HCT116 (cell line): ENCODE results near the gene PATL2. TPM values are rescaled to one million over a fixed set of nuclear protein-coding genes. Genes with fewer than 3 reads are reported as not detected.
"Not testable (repeated sequence)": the region's sequence is repeated elsewhere in the genome, so short reads cannot be mapped to it uniquely, and the experiment has no call there.

Experiments used
- ATAC-seq: fragments of 200-7000 bp; cut with Tn5 transposase; 2 replicates; pipeline ENCODE4 v1.9.1; 2020; ENCODE audit warnings: mild to moderate bottlenecking, moderate library complexity
- BruUV-seq: library from RNA; stranded (reverse); fragments of 400-500 nt; replicated peaks from 2 replicates; lab custom pipeline; 2021; lab: Mats Ljungman, UMichigan
- CTCF ChIA-PET: fragments of 300-600 bp; sonication (Branson Sonifier 250); formaldehyde crosslinking; loops from one replicate; lab custom pipeline; 2021; ENCODE audit warnings: antibody characterized with exemption; lab: Charles Lee
- POLR2A ChIA-PET: fragments of 300-600, 350-600 bp; sonication (Branson Sonifier 250); formaldehyde crosslinking; loops from one replicate; lab custom pipeline; 2021; ENCODE audit warnings: antibody characterized with exemption; lab: Charles Lee
- RAD21 ChIA-PET, 2 experiments: fragments of 300-600 bp; sonication (Branson Sonifier 250); formaldehyde crosslinking; loops; one replicate each; lab custom pipeline; 2023; ENCODE audit warnings: low total read pairs in 2 of 2; ENCODE audit not compliant: uncharacterized antibody in 2 of 2, unreplicated experiment in 2 of 2, low non-redundant PET in 1 of 2; lab: Charles Lee
- DNase-seq: peaks from one replicate; pipeline ENCODE4 v3.0.0-alpha.2; 2010; ENCODE audit warnings: low read depth, low spot score
- H2AFZ ChIP-seq: fragments of 200-600 bp; shearing (Covaris generic), sonication (generic); 2 replicates; pipeline ENCODE4 v1.6.1; 2017; ENCODE audit warnings: low read depth, mixed run types, mixed read lengths, antibody characterized with exemption, low read length; ENCODE audit not compliant: poor library complexity, severe bottlenecking
- H3K27ac ChIP-seq: 2 replicates; pipeline ENCODE4 v1.5.1; 2012; ENCODE audit warnings: low read depth, low read length
- H3K27me3 ChIP-seq: fragments of 200-600 bp; sonication (generic); 2 replicates; pipeline ENCODE4 v1.6.1; 2016; ENCODE audit warnings: mixed run types, low read length, mixed read lengths; ENCODE audit not compliant: insufficient read depth
- H3K36me3 ChIP-seq, 2 experiments: fragments of 200-500 bp in 1 of 2; fragments of 200-600 bp in 1 of 2; sonication (Bioruptor generic) in 1 of 2; sonication (generic) in 1 of 2; 2 replicates each; pipeline versions ENCODE4 v1.5.1 to v1.6.1; 2014 to 2016; ENCODE audit warnings: low read length in 2 of 2, inconsistent platforms in 1 of 2, mixed read lengths in 1 of 2, mixed run types in 1 of 2; ENCODE audit not compliant: insufficient read depth in 2 of 2, control insufficient read depth in 1 of 2
- H3K4me1 ChIP-seq, 2 experiments: fragments of 200-600 bp in 1 of 2; sonication (generic) in 1 of 2; 2 replicates each; pipeline versions ENCODE4 v1.5.1 to v1.6.1; 2012 to 2017; ENCODE audit warnings: low read length in 2 of 2, inconsistent platforms in 1 of 2, mild to moderate bottlenecking in 1 of 2, mixed read lengths in 1 of 2, mixed run types in 1 of 2, moderate library complexity in 1 of 2; ENCODE audit not compliant: insufficient read depth in 2 of 2, control insufficient read depth in 1 of 2
- H3K4me2 ChIP-seq: fragments of 200-600 bp; sonication (generic); 2 replicates; pipeline ENCODE4 v1.6.1; 2017; ENCODE audit warnings: mixed run types, low read length, mixed read lengths
- H3K4me3 ChIP-seq, 2 experiments: fragments of 200-600 bp in 1 of 2; sonication (generic) in 1 of 2; replicated peaks in 1 of 2; 2 replicates each; pipeline ENCODE4 v1.5.1; 2011 to 2016; ENCODE audit warnings: low read length in 2 of 2, control low read depth in 1 of 2, low read depth in 1 of 2, mild to moderate bottlenecking in 1 of 2, mixed read lengths in 1 of 2, mixed run types in 1 of 2
- H3K79me2 ChIP-seq: fragments of 200-600 bp; sonication (generic); 2 replicates; pipeline ENCODE4 v1.6.1; 2017; ENCODE audit warnings: mild to moderate bottlenecking, mixed run types, low read length, moderate library complexity, mixed read lengths; ENCODE audit not compliant: insufficient read depth
- H3K9ac ChIP-seq: fragments of 200-600 bp; sonication (generic); 2 replicates; pipeline ENCODE4 v1.6.1; 2016; ENCODE audit warnings: low read length, mixed read lengths
- H3K9me2 ChIP-seq: fragments of 200-600 bp; sonication (generic), shearing (Covaris generic); 2 replicates; pipeline ENCODE4 v1.6.1; 2017; ENCODE audit warnings: mixed run types, mild to moderate bottlenecking, moderate library complexity; ENCODE audit not compliant: insufficient read depth
- H3K9me3 ChIP-seq, 2 experiments: fragments of 200-500 bp in 1 of 2; fragments of 200-600 bp in 1 of 2; sonication (Bioruptor generic) in 1 of 2; sonication (generic) in 1 of 2; 2 replicates each; pipeline ENCODE4 v1.6.1; 2014 to 2017; ENCODE audit warnings: low read length in 2 of 2, mixed read lengths in 2 of 2, inconsistent platforms in 1 of 2, low read depth in 1 of 2, mild to moderate bottlenecking in 1 of 2, mixed run types in 1 of 2, moderate library complexity in 1 of 2; ENCODE audit not compliant: control insufficient read depth in 1 of 2, insufficient read depth in 1 of 2
- H4K20me1 ChIP-seq: fragments of 200-600 bp; sonication (generic), shearing (Covaris generic); 2 replicates; pipeline ENCODE4 v1.6.1; 2017; ENCODE audit warnings: mixed run types, mild to moderate bottlenecking, moderate library complexity; ENCODE audit not compliant: insufficient read depth
- EGR1 ChIP-seq: IDR thresholded peaks from 2 replicates; pipeline ENCODE4 v1.6.1; 2012; ENCODE audit warnings: low read depth
- EZH2 ChIP-seq: fragments of 200-600 bp; sonication (generic); IDR thresholded peaks from 2 replicates; pipeline ENCODE4 v1.6.1; 2017; ENCODE audit warnings: antibody characterized with exemption, mixed run types
- EZH2phosphoT487 ChIP-seq: fragments of 200-600 bp; IDR thresholded peaks from 2 replicates; pipeline ENCODE4 v1.6.1; 2018; ENCODE audit warnings: antibody characterized with exemption, borderline replicate concordance
- FOSL1 ChIP-seq: IDR thresholded peaks from 2 replicates; pipeline ENCODE4 v1.6.1; 2012; ENCODE audit warnings: low read depth
- JUND ChIP-seq: IDR thresholded peaks from 2 replicates; pipeline ENCODE4 v1.6.1; 2012
- MAX ChIP-seq: IDR thresholded peaks from 2 replicates; pipeline ENCODE4 v1.6.1; 2012
- POLR2AphosphoS5 ChIP-seq: IDR thresholded peaks from 2 replicates; pipeline ENCODE4 v1.6.1; 2011; ENCODE audit warnings: mild to moderate bottlenecking, low read depth, low read length, moderate library complexity
- RAD21 ChIP-seq: IDR thresholded peaks from 2 replicates; pipeline ENCODE4 v1.6.1; 2012; ENCODE audit warnings: low read depth, mild to moderate bottlenecking
- ZBTB33 ChIP-seq: IDR thresholded peaks from 2 replicates; pipeline ENCODE4 v1.6.1; 2011; ENCODE audit warnings: mild to moderate bottlenecking, low read length, moderate library complexity; ENCODE audit not compliant: insufficient replicate concordance; ENCODE audit errors: extremely low read depth
- intact Hi-C: fragments of 100-400 bp; cut with micrococcal nuclease; formaldehyde crosslinking; loops from 2 replicates; pipeline ENCODE4 v1.10.0; 2022
- total RNA-seq: library from RNA; stranded (reverse); gene quantifications from one replicate; pipeline ENCODE4 v1.2.1, GENCODE V29; 2021; ENCODE audit not compliant: unreplicated experiment

Gene PATL2
- total RNA-seq, 1 experiment from 2014 or later: 1.2 TPM

- RAD21 ChIA-PET, H2AFZ ChIP-seq, ATAC-seq, H3K9ac ChIP-seq, CTCF ChIA-PET, H3K4me3 ChIP-seq, H3K4me1 ChIP-seq, intact Hi-C loops, H3K79me2 ChIP-seq, H3K9me2 ChIP-seq, H4K20me1 ChIP-seq, H3K9me3 ChIP-seq, H3K27me3 ChIP-seq, H3K27ac ChIP-seq, DNase-seq, BruUV-seq, H3K4me2 ChIP-seq: not testable (repeated sequence)
- H3K36me3 ChIP-seq: peaks cover 27 to 34% of the 10 kb centered on the region in 2 experiments
- POLR2A ChIA-PET: interaction anchor here (0.8 to 3.7 kb wide), 2 partner anchors 8 to 57 kb away, joined by 3 to 21 read pairs; partner anchors contain the start of genes B2M, PATL2 and SPG11
These were observed 8.9 kb upstream of the PATL2 start for GRCh38 chr15:44720000-44720435.

GRCh38 chr15:44719293-44719999 is 8.3 kb upstream of the PATL2 start:
- no peak overlapping the region for H3K4me3 ChIP-seq
- H4K20me1 ChIP-seq: no peaks in the 10 kb centered on the region
- TF ChIP-seq EZH2phosphoT487: no peak
- peak; percentile 51; the same call in 1 of the 2 replicates for TF ChIP-seq POLR2AphosphoS5
- TF ChIP-seq EZH2: no peak
- TF ChIP-seq EGR1: no peak
- no peak for TF ChIP-seq RAD21
- no peak for TF ChIP-seq ZBTB33
- TF ChIP-seq FOSL1: no peak
- no peak for TF ChIP-seq MAX
- no peak for TF ChIP-seq JUND
- TF ChIP-seq, all 23 proteins: peak for 1
- Histone ChIP-seq H2AFZ (no peak overlapping the region), H3K36me3 (peaks cover 27 to 35% of the 10 kb centered on the region in 2 experiments), H3K27me3 (no peaks in the 10 kb centered on the region), H3K4me2 (no peak overlapping the region), H3K9me2 (no peaks in the 10 kb centered on the region), H3K27ac (no peak overlapping the region), H3K9ac (no peak overlapping the region), H3K4me1 (peaks cover 0 to 9% of the 10 kb centered on the region in 2 experiments; a peak in 1 of 4 replicates), H3K79me2 (peaks cover 10% of the 10 kb centered on the region), H3K9me3 (no peaks in the 10 kb centered on the region)
- no TSS peak for BruUV-seq
- ChIA-PET RAD21 (no interaction called here), CTCF (no interaction called here), POLR2A (interaction anchor here (1.0 to 3.7 kb wide), 2 partner anchors 7 to 8 kb away, joined by 3 to 21 read pairs; partner anchors contain the start of genes B2M and PATL2)
- intact Hi-C loops: no loop called here
- ATAC-seq (peak; percentile 50), DNase-seq (no peak)
